SU-DHL-6 (cell line): ENCODE results near the gene FAM200B.

Experiments used
- H2AFZ ChIP-seq: fragments of 200-600 bp; sonication (generic); 2 replicates; pipeline ENCODE4 v1.6.1; 2014; ENCODE audit warnings: low read depth, mild to moderate bottlenecking, moderate library complexity, mixed read lengths, antibody characterized with exemption, low read length; ENCODE audit not compliant: severe bottlenecking
- H3F3A ChIP-seq: fragments of 200-600 bp; shearing (Covaris generic); 2 replicates; pipeline ENCODE4 v1.6.0; 2016; ENCODE audit warnings: antibody characterized with exemption, mild to moderate bottlenecking; ENCODE audit not compliant: insufficient read depth
- H3K27ac ChIP-seq: fragments of 200-600 bp; sonication (generic); 2 replicates; pipeline ENCODE4 v1.5.1; 2016; ENCODE audit warnings: low read depth, mild to moderate bottlenecking, low read length, moderate library complexity, mixed read lengths
- H3K27me3 ChIP-seq: fragments of 200-600 bp; sonication (generic), shearing (Covaris generic); 2 replicates; pipeline ENCODE4 v1.6.0; 2014; ENCODE audit warnings: mild to moderate bottlenecking, low read length
- H3K36me3 ChIP-seq: fragments of 200-600 bp; sonication (generic); 2 replicates; pipeline ENCODE4 v1.6.1; 2014; ENCODE audit warnings: mild to moderate bottlenecking, low read length, mixed read lengths
- H3K4me2 ChIP-seq: fragments of 300-600, 200-600 bp; shearing (Covaris generic), sonication (generic); 2 replicates; pipeline ENCODE4 v1.6.0; 2014; ENCODE audit warnings: low read length, low read depth, mild to moderate bottlenecking; ENCODE audit not compliant: poor library complexity, severe bottlenecking
- H3K4me3 ChIP-seq: fragments of 200-600 bp; sonication (generic); 2 replicates; pipeline ENCODE4 v1.5.1; 2014; ENCODE audit warnings: antibody characterized with exemption, low read length, mild to moderate bottlenecking, mixed read lengths; ENCODE audit not compliant: insufficient read depth, poor library complexity, severe bottlenecking
- H3K79me2 ChIP-seq: fragments of 200-600 bp; sonication (generic); 2 replicates; pipeline ENCODE4 v1.6.1; 2014; ENCODE audit warnings: mild to moderate bottlenecking, low read length, moderate library complexity; ENCODE audit not compliant: insufficient read depth
- H3K9ac ChIP-seq: fragments of 200-600 bp; sonication (generic); 2 replicates; pipeline ENCODE4 v1.7.0; 2014; ENCODE audit warnings: mild to moderate bottlenecking, low read length
- H3K9me2 ChIP-seq: fragments of 200-600 bp; sonication (generic); replicated peaks from 2 replicates; pipeline ENCODE4 v1.6.1; 2014; ENCODE audit warnings: low read length; ENCODE audit not compliant: insufficient read depth
- H3K9me3 ChIP-seq: fragments of 200-600 bp; sonication (generic); 2 replicates; pipeline ENCODE4 v1.6.1; 2014; ENCODE audit warnings: low read length, mixed read lengths; ENCODE audit not compliant: insufficient read depth
- H4K20me1 ChIP-seq: fragments of 200-600 bp; sonication (generic); 2 replicates; pipeline ENCODE4 v1.6.1; 2014; ENCODE audit warnings: low read depth, mild to moderate bottlenecking, antibody characterized with exemption, low read length, moderate library complexity, mixed read lengths
- EZH2phosphoT487 ChIP-seq: fragments of 200-600 bp; sonication (generic), shearing (Covaris generic); conservative IDR thresholded peaks from 2 replicates; pipeline ENCODE4 v1.6.1; 2018; ENCODE audit warnings: mild to moderate bottlenecking, antibody characterized with exemption, low read length, moderate library complexity, mixed read lengths
- TF ChIP-seq, protein P1 (sequence below): fragments of 200-600 bp; sonication (generic); IDR thresholded peaks from one replicate; pipeline ENCODE4 v1.5.1; 2017; ENCODE audit warnings: antibody characterized with exemption, mild to moderate bottlenecking, low read length, moderate library complexity; ENCODE audit not compliant: insufficient read depth, poor library complexity, severe bottlenecking

FAM200B gene

DNA sequence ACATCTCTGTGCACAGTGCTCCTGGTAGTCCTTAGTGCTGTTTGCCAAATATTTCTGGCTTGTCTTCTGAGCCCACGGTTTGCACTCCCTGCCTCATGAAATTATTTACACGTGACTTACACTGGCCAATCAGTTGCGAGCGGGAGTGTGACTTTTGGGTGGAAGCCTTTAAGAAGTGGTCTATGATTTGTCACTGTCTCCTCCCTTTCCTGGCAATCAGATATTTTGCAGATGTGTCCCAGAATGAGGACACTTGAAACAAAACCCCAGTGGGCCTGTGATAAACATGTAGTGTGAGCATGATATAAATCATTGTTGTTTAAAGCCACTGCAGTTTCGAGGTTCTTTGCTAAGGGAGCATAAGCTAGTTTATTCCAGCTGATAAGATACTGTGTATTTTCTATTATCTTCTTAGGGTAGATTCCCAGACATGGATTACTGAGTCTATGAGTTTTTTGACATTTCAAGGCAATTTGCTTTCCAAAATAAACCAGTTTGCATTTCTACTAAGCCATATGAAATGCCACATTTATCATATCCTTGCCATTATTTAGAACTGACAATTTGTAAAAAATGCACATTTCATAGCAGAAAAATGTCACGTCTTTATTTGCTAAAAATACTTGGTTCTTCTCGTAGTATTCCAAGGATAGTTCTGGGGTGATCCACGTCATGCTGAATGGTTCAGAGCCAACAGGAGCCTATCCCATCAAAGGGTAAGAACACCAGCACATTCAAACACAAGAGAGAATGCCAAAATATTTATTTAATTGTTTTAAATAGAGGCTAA is 33.2 kb downstream of the FAM200B start:
- Histone ChIP-seq H3K79me2 (no peaks in the 10 kb centered on the region), H2AFZ (no peak overlapping the region), H3K36me3 (no peaks in the 10 kb centered on the region), H3K27me3 (no peaks in the 10 kb centered on the region), H3K4me2 (no peak overlapping the region), H3K9me3 (no peaks in the 10 kb centered on the region), H3K27ac (no peak overlapping the region), H3K4me3 (no peak overlapping the region), H4K20me1 (no peaks in the 10 kb centered on the region), H3K9ac (no peak overlapping the region), H3F3A (no peaks in the 10 kb centered on the region), H3K9me2 (no peaks in the 10 kb centered on the region)
- no peak for TF ChIP-seq EZH2phosphoT487
- TF ChIP-seq, protein P1, sequence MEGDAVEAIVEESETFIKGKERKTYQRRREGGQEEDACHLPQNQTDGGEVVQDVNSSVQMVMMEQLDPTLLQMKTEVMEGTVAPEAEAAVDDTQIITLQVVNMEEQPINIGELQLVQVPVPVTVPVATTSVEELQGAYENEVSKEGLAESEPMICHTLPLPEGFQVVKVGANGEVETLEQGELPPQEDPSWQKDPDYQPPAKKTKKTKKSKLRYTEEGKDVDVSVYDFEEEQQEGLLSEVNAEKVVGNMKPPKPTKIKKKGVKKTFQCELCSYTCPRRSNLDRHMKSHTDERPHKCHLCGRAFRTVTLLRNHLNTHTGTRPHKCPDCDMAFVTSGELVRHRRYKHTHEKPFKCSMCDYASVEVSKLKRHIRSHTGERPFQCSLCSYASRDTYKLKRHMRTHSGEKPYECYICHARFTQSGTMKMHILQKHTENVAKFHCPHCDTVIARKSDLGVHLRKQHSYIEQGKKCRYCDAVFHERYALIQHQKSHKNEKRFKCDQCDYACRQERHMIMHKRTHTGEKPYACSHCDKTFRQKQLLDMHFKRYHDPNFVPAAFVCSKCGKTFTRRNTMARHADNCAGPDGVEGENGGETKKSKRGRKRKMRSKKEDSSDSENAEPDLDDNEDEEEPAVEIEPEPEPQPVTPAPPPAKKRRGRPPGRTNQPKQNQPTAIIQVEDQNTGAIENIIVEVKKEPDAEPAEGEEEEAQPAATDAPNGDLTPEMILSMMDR, result no peak

DNA sequence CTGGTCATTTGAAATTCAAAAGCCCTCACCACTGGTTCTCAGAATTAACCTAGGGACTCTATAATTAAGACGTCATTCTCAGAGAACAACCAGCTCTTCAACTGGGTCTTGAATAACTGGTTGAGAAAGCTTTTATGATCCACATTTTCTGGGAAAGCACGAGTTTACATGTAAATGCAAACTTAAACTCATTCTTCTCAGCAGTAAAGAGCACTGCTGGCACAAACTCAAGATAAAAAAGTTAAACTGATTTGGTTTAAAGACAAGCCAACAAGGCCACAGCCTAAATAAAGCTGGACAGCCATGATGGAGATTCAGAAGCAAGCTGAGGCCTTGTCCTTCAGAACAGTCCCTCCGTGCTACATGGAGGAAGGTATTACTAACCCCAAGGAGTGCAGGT is 34.5 kb downstream of the FAM200B start:
- Histone ChIP-seq H3K79me2 (no peaks in the 10 kb centered on the region), H3K27ac (no peak overlapping the region), H3K36me3 (no peaks in the 10 kb centered on the region), H3K9me2 (no peaks in the 10 kb centered on the region), H3K4me3 (no peak overlapping the region), H4K20me1 (no peaks in the 10 kb centered on the region), H3K9ac (no peak overlapping the region), H2AFZ (no peak overlapping the region), H3K4me2 (no peak overlapping the region), H3K9me3 (no peaks in the 10 kb centered on the region), H3K27me3 (no peaks in the 10 kb centered on the region), H3F3A (no peaks in the 10 kb centered on the region)
- TF ChIP-seq, protein P1, result no peak
- no peak for TF ChIP-seq EZH2phosphoT487

GRCh38 chr4:15717086-15717485 is 35.5 kb downstream of the FAM200B start:
- no peaks in the 10 kb centered on the region for H3K27me3 ChIP-seq
- no peak overlapping the region for H3K4me3 ChIP-seq
- H4K20me1 ChIP-seq, result no peaks in the 10 kb centered on the region
- H3K27ac ChIP-seq, result no peak overlapping the region
- no peaks in the 10 kb centered on the region for H3K36me3 ChIP-seq
- H2AFZ ChIP-seq, result no peak overlapping the region
- H3K9ac ChIP-seq, result no peak overlapping the region
- TF ChIP-seq, protein P1, result no peak
- TF ChIP-seq EZH2phosphoT487, result no peak
- no peaks in the 10 kb centered on the region for H3K79me2 ChIP-seq
- no peaks in the 10 kb centered on the region for H3F3A ChIP-seq
- no peak overlapping the region for H3K4me2 ChIP-seq
- no peaks in the 10 kb centered on the region for H3K9me3 ChIP-seq
- no peaks in the 10 kb centered on the region for H3K9me2 ChIP-seq
